Adrenal gland (tissue), 5 donors: Measurements from ENCODE around the gene ASPHD1.

Source experiments
- POLR2A ChIP-seq, 2 donors: fragments of 450-650 bp; IDR thresholded peaks; one replicate each; pipeline ENCODE4 v1.6.1; 2017; ENCODE audit warnings: antibody characterized with exemption in 2 of 2, mild to moderate bottlenecking in 2 of 2, moderate library complexity in 1 of 2
- TF ChIP-seq, protein P1 (sequence below), 6 experiments: fragments of 450-650 bp in 4 of 6; fragments of 200-600 bp in 2 of 6; sonication (generic) in 1 of 6; IDR thresholded peaks; 1 replicate in 5 of 6; 2 replicates in 1 of 6; pipeline versions ENCODE4 v1.5.1 to v1.8.0; 2016 to 2021; ENCODE audit warnings: antibody characterized with exemption in 6 of 6, mild to moderate bottlenecking in 2 of 6, moderate library complexity in 1 of 6
- donor health status: DM: no; HTN: no; CAD: no.

DNA sequence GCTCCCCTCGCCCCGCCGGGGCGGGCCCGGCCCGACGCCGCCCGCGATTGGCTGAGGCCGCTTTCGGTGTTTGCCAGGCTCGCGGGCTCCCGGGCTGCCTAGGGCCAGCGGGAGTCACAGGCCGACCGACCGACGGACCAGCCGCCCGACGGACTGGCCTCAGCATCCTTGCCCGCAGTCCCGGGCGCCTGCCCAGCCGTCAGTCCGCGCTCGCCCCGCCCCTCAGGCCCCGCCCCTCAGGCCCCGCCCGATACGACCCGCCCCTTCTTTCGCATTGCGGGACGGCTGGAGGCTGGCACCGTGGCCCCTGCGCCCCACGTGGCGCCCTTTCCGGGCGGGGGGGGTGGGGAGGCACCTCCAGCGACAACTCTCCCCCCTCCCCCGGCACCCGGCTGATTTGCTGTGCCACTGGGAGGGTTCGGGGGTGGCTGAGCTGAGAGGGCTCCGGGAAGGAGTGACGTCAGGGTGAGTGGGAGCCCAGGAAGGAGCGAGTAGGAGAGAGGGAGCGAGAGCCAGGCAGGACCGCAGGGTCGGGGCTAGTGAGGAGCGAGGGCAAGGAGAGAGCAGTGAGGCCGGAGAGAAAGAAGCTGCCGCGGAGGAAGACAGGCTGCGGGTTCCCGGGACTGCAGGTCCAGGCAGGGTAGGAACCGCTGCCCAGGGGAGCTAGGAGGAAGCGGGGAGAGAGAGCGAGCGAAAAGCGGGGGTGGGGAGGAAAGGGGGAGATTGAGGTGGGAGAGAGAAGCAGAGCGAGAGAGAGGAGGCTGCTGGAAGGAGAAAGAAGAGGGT is at the start of gene ASPHD1:
- TF ChIP-seq, protein P1, sequence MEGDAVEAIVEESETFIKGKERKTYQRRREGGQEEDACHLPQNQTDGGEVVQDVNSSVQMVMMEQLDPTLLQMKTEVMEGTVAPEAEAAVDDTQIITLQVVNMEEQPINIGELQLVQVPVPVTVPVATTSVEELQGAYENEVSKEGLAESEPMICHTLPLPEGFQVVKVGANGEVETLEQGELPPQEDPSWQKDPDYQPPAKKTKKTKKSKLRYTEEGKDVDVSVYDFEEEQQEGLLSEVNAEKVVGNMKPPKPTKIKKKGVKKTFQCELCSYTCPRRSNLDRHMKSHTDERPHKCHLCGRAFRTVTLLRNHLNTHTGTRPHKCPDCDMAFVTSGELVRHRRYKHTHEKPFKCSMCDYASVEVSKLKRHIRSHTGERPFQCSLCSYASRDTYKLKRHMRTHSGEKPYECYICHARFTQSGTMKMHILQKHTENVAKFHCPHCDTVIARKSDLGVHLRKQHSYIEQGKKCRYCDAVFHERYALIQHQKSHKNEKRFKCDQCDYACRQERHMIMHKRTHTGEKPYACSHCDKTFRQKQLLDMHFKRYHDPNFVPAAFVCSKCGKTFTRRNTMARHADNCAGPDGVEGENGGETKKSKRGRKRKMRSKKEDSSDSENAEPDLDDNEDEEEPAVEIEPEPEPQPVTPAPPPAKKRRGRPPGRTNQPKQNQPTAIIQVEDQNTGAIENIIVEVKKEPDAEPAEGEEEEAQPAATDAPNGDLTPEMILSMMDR (IDR thresholded peaks at IDR 0.05) = no peak
- no peak for TF ChIP-seq POLR2A (IDR thresholded peaks at IDR 0.05)
